Thyroid gland (tissue), 4 donors: ENCODE results near the gene ERICH6B. TPM values are rescaled to one million over a fixed set of nuclear protein-coding genes. Genes with fewer than 3 reads are reported as not detected.

Experiments
- DNase-seq, 2 donors: peaks; one replicate each; pipeline ENCODE4 v3.0.0-alpha.2; 2019
- H3K27ac ChIP-seq, 3 donors: fragments of 200-600 bp; sonication (generic); 1 replicate in 2 of 3; 2 replicates in 1 of 3; pipeline ENCODE4 v1.5.1; 2016 to 2019; ENCODE audit warnings: mild to moderate bottlenecking in 1 of 3, moderate library complexity in 1 of 3
- H3K27me3 ChIP-seq: fragments of 200-600 bp; sonication (generic); one replicate; pipeline ENCODE4 v1.5.1; 2019
- H3K36me3 ChIP-seq, 2 donors: fragments of 200-600 bp; sonication (generic); one replicate each; pipeline ENCODE4 v1.5.1; 2016 to 2019
- H3K4me1 ChIP-seq, 2 donors: fragments of 200-600 bp; sonication (generic); one replicate each; pipeline ENCODE4 v1.5.1; 2017 to 2019
- H3K4me3 ChIP-seq, 3 donors: fragments of 200-600 bp; sonication (generic); replicated peaks in 1 of 3; 1 replicate in 2 of 3; 2 replicates in 1 of 3; pipeline ENCODE4 v1.5.1; 2016; ENCODE audit warnings: mild to moderate bottlenecking in 1 of 3
- H3K9me3 ChIP-seq: fragments of 200-600 bp; sonication (generic); one replicate; pipeline ENCODE4 v1.5.1; 2017
- CTCF ChIP-seq, 6 experiments: fragments of 200-600 bp in 3 of 6; fragments of 450-650 bp in 3 of 6; sonication (generic) in 3 of 6; IDR thresholded peaks; one replicate each; pipeline ENCODE4 v1.5.1; 2016 to 2019; ENCODE audit warnings: antibody characterized with exemption in 6 of 6, mild to moderate bottlenecking in 2 of 6, inconsistent platforms in 1 of 6, moderate library complexity in 1 of 6
- POLR2A ChIP-seq, 2 donors: fragments of 450-650 bp; IDR thresholded peaks; one replicate each; pipeline ENCODE4 v1.6.1; 2017; ENCODE audit warnings: antibody characterized with exemption in 2 of 2, mild to moderate bottlenecking in 2 of 2, moderate library complexity in 1 of 2
- WGBS, 2 donors: methylation state at CpG; one replicate each; pipeline ENCODE4 v1.1.5; 2017; 5-methylcytosine and 5-hydroxymethylcytosine counted together
- intact Hi-C: fragments of 100-400 bp; cut with DNase I; formaldehyde crosslinking; loops from one replicate; pipeline ENCODE4 v1.15.1; 2023
- total RNA-seq, 4 donors: library from RNA; depleted of rRNA; stranded (reverse); fragments of >200 nt; gene quantifications; one replicate each; pipeline ENCODE4 v1.2.3, GENCODE V29; 2016

The ERICH6B gene
- total RNA-seq, 4 donors from 2014 or later, result not detected

GRCh38 chr13:45592758-45593157 is 22.8 kb downstream of the ERICH6B start:
- intact Hi-C loops, result no loop called here
- WGBS, 2 donors, result 74 to 86% methylated on average over 2 of the region's 2 CpGs

GRCh38 chr13:45590066-45590465 is 25.5 kb downstream of the ERICH6B start:
- 70 to 75% methylated on average over 4 of the region's 4 CpGs for WGBS, 2 donors
- H3K9me3 ChIP-seq, result no peaks in the 10 kb centered on the region
- H3K36me3 ChIP-seq, result no peaks in the 10 kb centered on the region
- no peaks in the 10 kb centered on the region for H3K4me1 ChIP-seq
- H3K27me3 ChIP-seq, result no peaks in the 10 kb centered on the region
- TF ChIP-seq CTCF (IDR thresholded peaks at IDR 0.05) (no peak), POLR2A (IDR thresholded peaks at IDR 0.05) (no peak)
- H3K4me3 ChIP-seq, result no peak overlapping the region
- H3K27ac ChIP-seq, result no peak overlapping the region
- intact Hi-C loops, result no loop called here
- DNase-seq, result no peak

More at GRCh38 chr13:45592758-45593157, 22.8 kb downstream of the ERICH6B start:
- DNase-seq, result no peak
- Histone ChIP-seq H3K9me3 (no peaks in the 10 kb centered on the region), H3K27me3 (no peaks in the 10 kb centered on the region), H3K4me3 (no peak overlapping the region), H3K4me1 (no peaks in the 10 kb centered on the region), H3K27ac (no peak overlapping the region), H3K36me3 (no peaks in the 10 kb centered on the region)
- TF ChIP-seq CTCF (IDR thresholded peaks at IDR 0.05), result no peak
- TF ChIP-seq POLR2A (IDR thresholded peaks at IDR 0.05), result no peak

GRCh38 chr13:45587897-45588296 is 27.6 kb downstream of the ERICH6B start:
- intact Hi-C loops, result no loop called here
- Histone ChIP-seq H3K9me3 (no peaks in the 10 kb centered on the region), H3K36me3 (no peaks in the 10 kb centered on the region), H3K27ac (no peak overlapping the region), H3K4me1 (no peaks in the 10 kb centered on the region), H3K27me3 (no peaks in the 10 kb centered on the region), H3K4me3 (no peak overlapping the region)
- TF ChIP-seq CTCF (IDR thresholded peaks at IDR 0.05) (no peak), POLR2A (IDR thresholded peaks at IDR 0.05) (no peak)
- DNase-seq, result no peak
- 94 to 100% methylated on average over 1 of the region's 1 CpG for WGBS, 2 donors

- TF ChIP-seq CTCF (IDR thresholded peaks at IDR 0.05) (no peak), POLR2A (IDR thresholded peaks at IDR 0.05) (no peak)
- intact Hi-C loops, result no loop called here
These were observed 30.7 kb downstream of the ERICH6B start for GRCh38 chr13:45584816-45585215.

GRCh38 chr13:45582408-45583076 is 33.0 kb downstream of the ERICH6B start:
- intact Hi-C loops, result no loop called here
- no peaks in the 10 kb centered on the region for H3K4me1 ChIP-seq
- TF ChIP-seq CTCF (IDR thresholded peaks at IDR 0.05) (no peak), POLR2A (IDR thresholded peaks at IDR 0.05) (no peak)
- no peak overlapping the region for H3K27ac ChIP-seq
- no peak overlapping the region for H3K4me3 ChIP-seq
- 73 to 76% methylated on average over 3 of the region's 3 CpGs for WGBS, 2 donors
- no peaks in the 10 kb centered on the region for H3K9me3 ChIP-seq
- no peak for DNase-seq
- no peaks in the 10 kb centered on the region for H3K36me3 ChIP-seq
- H3K27me3 ChIP-seq, result no peaks in the 10 kb centered on the region

More at GRCh38 chr13:45584816-45585215, 30.7 kb downstream of the ERICH6B start:
- no peak for DNase-seq
- 87 to 91% methylated on average over 6 of the region's 6 CpGs for WGBS, 2 donors
- Histone ChIP-seq H3K36me3 (no peaks in the 10 kb centered on the region), H3K4me1 (no peaks in the 10 kb centered on the region), H3K27me3 (no peaks in the 10 kb centered on the region), H3K27ac (no peak overlapping the region), H3K4me3 (no peak overlapping the region), H3K9me3 (no peaks in the 10 kb centered on the region)
